Liver (tissue), 3 donors: ENCODE measurements around the gene GRIK2.

Experiments
- ATF3 ChIP-seq: IDR thresholded peaks from 2 replicates; pipeline ENCODE4 v1.6.1; 2016; ENCODE audit warnings: antibody characterized with exemption
- CTCF ChIP-seq: fragments of 150-350 bp; IDR thresholded peaks from 2 replicates; pipeline ENCODE4 v1.5.1; 2017; ENCODE audit warnings: improper control_type of control experiment, low read depth, low read length; ENCODE audit not compliant: missing input control
- FOXA1 ChIP-seq: IDR thresholded peaks from 2 replicates; pipeline ENCODE4 v1.6.1; 2016; ENCODE audit warnings: antibody characterized with exemption
- HNF4A ChIP-seq, 2 donors: conservative IDR thresholded peaks; 2 replicates each; pipeline ENCODE4 v1.6.1; 2016; ENCODE audit warnings: antibody characterized with exemption in 2 of 2, mild to moderate bottlenecking in 2 of 2
- HNF4G ChIP-seq: IDR thresholded peaks from 2 replicates; pipeline ENCODE4 v1.6.1; 2016; ENCODE audit warnings: antibody characterized with exemption
- JUND ChIP-seq, 2 donors: IDR thresholded peaks; 2 replicates each; pipeline ENCODE4 v1.6.1; 2016; ENCODE audit warnings: antibody characterized with exemption in 2 of 2
- NR2F2 ChIP-seq: IDR thresholded peaks from 2 replicates; pipeline ENCODE4 v1.6.1; 2016; ENCODE audit warnings: antibody characterized with exemption
- RAD21 ChIP-seq, 2 donors: IDR thresholded peaks; 2 replicates each; pipeline ENCODE4 v1.6.1; 2016; ENCODE audit warnings: antibody characterized with exemption in 2 of 2, mild to moderate bottlenecking in 2 of 2
- REST ChIP-seq: IDR thresholded peaks from 2 replicates; pipeline ENCODE4 v1.6.1; 2016; ENCODE audit warnings: antibody characterized with exemption, mild to moderate bottlenecking
- RXRA ChIP-seq, 2 donors: IDR thresholded peaks; 2 replicates each; pipeline ENCODE4 v1.6.1; 2017 to 2018; ENCODE audit warnings: antibody characterized with exemption in 2 of 2, mild to moderate bottlenecking in 1 of 2
- SP1 ChIP-seq: IDR thresholded peaks from 2 replicates; pipeline ENCODE4 v1.6.1; 2018; ENCODE audit warnings: antibody characterized with exemption, mild to moderate bottlenecking
- TAF1 ChIP-seq: conservative IDR thresholded peaks from 2 replicates; pipeline ENCODE4 v1.6.1; 2016; ENCODE audit warnings: antibody characterized with exemption, mild to moderate bottlenecking
- ZBTB33 ChIP-seq: IDR thresholded peaks from 2 replicates; pipeline ENCODE4 v1.6.1; 2016; ENCODE audit warnings: antibody characterized with exemption
- donor health status: healthy.
- donor health status: healthy.

- TF ChIP-seq CTCF (no peak), TAF1 (no peak), ATF3 (no peak), ZBTB33 (no peak), RAD21 (IDR thresholded peaks at IDR 0.05) (no peak), NR2F2 (no peak), REST (no peak), JUND (IDR thresholded peaks at IDR 0.05) (no peak), HNF4G (no peak), HNF4A (conservative IDR thresholded peaks at IDR 0.05) (no peak), SP1 (no peak), FOXA1 (no peak), RXRA (IDR thresholded peaks at IDR 0.05) (no peak)
Measured at GRCh38 chr6:102022281-102022680, 628.8 kb downstream of the GRIK2 start.
